Activated CD8-positive, alpha-beta memory T cell treated with anti-CD3 and anti-CD28 coated beads, Interleukin-2, amount 50 U/mL, for 4 hours (primary cell): ENCODE results near the gene MAP2K2.
"Not testable (repeated sequence)": the region's sequence is repeated elsewhere in the genome, so short reads cannot be mapped to it uniquely, and the experiment has no call there.

Source experiments
- DNase-seq: peaks from one replicate; pipeline ENCODE4 v3.0.0-alpha.2; 2020

The MAP2K2 gene

DNA sequence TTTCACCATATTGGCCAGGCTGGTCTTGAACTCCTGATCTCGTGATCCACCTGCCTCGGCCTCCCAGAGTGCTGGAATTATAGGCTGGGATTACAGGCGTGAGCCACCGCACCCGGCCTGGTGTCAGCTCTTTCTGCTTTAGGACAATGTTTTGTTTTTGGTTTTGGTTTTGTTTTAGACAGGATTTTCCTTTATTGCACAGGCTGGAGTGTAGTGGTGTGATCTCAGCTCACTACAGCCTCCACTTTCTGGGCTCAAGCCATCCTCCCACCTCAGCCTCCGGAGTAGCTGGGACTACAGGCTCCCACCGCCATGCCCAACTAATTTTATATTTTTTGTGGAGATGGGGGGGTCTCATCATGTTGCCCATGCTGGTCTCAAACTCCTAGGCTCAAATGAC is 5.1 kb upstream of the MAP2K2 start:
- not testable (repeated sequence) for DNase-seq

DNA sequence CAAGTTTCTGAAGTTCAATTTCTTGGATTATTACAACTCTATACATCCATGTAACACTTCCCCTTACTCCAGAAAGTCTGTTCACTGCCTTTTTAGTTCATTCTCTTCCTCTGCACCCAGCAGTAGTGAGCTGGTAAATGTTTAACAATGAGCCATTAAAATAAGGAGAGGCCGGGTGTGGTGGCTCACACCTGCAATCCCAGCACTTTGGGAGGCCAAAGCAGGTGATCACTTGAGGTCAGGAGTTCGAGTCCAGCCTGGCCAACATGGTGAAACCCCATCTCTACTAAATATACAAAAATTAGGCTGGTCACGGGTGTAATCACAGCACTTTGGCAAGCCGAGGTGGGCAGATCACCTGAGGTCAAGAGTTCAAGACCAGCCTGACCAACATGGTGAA is 3.4 kb upstream of the MAP2K2 start:
- not testable (repeated sequence) for DNase-seq

DNA sequence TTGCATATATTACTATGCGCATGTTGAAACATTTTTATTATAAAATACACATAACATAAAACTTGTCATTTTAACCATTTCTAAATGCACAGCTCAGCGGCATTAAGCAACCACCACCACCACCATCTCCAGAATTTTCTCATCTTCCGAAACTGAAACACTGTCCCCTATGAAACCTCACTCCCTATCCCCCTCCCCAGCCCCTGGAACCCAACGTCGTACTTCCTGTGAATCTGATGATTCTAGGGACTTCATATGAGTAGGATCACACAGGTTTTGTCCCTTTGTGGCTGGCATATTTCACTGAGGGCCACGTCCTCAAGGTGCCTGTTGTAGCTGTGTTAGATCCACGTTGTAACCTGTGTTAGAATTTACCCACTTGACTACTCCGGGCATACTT is 716 bp upstream of the MAP2K2 start:
- DNase-seq = no peak

DNA sequence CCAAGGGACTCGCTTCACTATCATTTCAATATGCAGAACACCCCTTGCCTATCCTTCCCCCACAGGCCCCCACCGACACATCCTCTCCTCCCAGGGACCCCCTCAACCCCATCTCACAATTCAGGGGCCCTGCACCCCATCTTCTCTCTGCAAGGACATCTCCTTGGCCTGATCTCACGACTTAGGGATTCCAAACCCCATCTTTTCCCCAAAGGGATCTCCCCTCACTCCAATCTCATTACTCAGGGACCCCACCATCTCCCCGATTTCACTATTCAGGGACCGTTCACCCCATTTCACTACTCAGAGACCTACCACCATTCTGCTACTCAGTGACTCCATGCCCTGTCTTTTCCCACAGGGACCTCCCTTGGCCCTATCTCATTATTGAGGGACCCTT is 1.4 kb downstream of the MAP2K2 start:
- DNase-seq = no peak

DNA sequence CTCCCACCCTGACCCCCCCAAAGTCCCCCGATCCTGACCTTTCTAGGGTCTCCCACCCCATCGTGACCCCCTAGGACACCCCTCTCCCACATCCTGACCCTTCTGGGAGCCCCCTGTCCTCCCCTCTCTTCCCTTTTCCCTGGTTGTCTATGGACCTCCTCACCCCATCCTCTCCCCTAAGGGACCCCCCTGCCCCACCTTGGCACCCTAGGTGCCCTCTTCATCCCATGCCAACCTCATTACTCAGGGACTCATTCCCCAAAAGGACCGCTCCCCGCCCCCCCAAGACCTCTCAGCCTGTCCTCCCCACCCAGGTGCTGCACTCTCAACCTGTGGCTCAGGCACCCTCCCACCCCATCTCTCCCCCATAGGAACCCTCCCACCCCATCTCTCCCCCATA is 2.1 kb downstream of the MAP2K2 start:
- DNase-seq = no peak

DNA sequence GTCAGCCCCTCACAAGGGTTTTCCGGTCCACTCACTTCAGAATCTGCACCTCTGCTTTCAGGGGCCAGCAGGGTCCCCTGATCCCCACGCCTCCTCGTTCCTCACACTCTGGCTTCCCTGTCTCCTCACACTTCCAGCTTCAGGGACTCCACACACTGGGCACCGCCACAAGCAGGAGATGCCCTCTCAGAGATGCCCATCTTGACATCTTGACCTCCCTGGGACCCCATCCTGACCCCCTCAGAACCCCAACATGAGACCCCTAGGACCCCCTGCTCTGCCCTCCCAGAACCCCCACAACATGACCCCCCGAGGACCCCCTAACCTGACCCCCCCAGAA is 2.7 kb downstream of the MAP2K2 start:
- no peak for DNase-seq

DNA sequence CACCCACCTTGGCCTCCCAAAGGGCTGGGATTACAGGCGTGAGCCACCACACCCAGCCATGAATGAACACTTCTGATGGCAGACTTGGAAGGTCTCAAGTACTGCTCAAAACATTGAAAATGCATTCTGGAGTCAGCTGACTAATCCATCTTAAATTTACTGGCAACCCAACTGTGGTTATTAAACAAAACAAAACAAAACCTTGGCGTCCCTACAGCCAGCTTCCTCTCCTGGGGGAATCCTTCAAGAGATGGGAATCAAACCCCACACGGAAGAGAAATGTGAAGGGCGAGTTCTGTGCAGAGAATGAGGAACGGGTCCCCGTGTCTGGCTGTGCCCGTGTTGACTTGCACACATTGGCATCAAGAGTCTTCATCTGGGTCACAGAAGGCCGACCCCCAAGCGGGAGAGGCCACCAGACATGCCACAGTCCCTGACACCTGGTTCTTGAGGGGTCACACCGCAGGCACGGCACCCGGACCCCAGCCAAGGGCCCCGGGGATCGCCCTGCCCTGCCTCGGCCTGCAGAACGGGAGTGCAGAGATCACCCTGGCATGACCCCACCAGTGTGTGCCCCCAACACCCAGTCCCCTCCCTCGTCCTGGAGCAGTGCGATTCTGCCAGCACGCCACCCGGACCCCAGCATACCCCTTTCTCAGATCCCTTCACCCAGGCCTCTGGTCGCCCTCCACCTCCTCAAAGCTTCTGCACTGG is 3.2 kb downstream of the MAP2K2 start:
- DNase-seq = no peak

DNA sequence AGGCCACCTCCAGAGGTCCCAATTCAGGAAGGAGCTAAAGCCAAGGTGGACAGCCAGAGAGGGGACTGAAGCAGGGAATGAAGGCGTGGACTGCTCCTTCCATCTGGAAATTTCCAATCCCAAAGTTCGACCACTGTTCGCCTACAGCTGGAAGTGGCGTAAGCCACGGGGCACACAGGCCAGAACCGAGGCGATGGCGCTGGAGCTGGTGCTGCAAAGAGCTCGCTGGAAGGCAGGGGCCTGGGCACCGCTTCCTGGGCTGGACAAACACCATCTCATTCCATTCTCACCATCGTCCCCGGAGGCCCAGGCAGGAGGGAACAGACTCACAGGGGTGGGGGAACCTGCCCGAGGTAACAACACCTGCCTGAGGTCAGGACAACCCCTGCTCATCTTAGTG is 4.2 kb downstream of the MAP2K2 start:
- no peak for DNase-seq

DNA sequence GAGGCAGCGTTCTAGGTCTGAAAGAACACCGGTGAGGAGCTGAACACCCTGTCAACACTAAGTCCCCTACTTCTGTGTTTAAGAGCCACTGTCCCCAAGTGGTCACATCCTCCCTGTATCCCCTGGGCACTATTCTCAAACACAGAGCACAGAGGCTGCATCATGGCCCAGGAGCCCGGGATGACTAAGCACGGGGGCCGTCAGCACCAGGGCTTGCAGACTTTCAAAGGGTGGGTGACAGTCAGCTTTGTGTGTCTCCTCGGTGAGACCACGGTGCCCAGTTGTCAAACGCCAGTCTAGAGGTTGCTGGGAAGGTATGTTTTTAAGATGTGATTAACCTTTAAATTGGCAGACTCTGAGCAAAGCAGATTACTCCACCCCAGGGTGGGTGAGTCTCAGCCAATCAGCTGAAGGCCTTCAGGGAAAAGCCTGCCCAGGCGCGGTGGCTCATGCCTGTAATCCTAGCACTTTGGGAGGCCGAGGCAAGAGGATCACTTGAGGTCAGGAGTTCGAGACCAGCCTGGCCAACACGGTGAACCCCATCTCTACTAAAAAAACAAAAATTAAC is 8.0 kb downstream of the MAP2K2 start:
- no peak for DNase-seq

DNA sequence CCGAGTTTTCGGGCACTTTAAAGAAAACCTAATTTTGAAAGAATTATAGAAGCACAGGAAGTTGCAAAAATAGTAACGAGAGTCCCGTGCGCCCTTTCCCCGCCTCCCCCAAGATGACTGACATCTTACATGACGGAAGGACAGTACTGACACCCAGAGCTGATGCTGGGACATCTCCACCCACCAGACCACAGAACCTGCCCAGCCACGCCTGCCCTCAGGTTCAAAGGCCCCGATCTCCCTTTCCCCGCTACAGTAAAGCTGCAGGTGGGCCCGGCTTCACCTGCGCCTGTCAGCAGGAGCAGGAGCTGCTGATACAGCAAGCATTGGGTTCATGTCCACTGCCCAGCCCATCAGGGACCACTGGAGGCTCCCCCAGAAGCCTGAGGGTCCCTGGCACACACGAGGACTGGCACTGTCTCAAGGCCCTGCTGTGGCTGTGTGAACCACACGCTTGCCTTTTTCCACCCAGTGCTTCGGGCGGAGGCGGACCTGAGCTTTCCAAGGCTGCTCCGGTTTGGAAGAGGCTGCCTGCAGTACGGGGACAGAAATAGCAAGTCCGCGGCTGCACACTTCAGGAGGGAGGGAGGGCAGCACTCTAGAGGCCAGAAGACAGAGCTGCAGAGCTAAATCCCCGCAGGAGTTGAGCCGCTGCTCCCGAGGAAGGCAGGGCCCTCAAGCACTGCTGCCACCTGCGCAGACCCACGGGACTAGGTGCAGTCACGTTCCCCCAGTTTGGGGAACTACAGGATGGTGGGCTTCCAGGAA is 8.7 kb downstream of the MAP2K2 start:
- DNase-seq = peak; percentile 51

DNA sequence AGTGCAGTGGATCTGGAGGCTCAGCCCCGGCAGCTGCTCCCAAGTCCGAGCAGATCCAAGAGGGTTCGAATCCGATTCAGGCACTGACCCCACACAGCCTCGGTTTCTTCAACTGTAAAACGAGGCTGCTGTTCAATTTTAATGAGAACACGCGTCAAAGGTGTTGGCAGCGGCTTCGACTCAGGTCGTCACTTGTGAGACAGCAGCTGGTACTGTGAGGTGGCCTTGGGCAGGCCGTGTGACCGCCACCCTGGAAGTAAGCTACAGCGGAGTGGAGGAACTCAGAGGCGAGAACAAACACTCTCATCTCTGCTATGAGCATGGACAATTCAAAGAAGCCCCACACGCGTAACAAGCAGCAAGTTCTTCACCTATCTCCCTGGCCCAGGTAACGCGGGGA is 9.7 kb downstream of the MAP2K2 start:
- no peak for DNase-seq

DNA sequence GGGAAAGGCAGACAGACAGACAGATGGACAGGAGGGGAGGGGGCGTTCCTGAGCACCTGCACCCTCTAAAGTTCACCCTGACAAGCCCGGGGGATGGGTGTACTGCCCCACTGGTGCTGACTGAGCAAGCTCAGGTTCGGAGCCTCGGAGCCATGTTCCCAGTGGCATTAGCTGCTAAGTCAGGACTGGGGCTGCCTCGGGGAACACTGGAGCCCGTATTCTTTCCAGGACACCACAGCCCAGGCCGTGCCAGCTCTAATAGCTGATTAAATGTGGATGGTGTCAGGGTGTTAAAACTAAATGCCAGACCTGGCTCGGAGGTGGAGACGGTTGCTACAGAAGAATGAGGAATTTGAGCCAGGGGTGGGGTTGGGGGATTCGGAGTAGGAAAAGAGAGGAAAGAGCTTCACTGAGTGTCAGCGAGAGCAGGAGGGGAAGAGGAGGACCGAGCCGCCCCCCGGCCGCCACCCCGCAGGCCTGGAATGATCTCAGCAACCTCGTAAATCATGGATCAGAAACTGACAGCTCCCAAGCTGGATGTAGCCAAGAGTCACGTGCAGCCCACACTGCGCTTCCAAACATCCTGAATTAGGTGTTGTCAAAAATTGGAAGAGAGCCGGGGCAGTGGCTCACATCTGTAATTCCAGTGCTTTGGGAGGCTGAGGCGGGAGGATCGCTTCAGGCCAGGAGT is 10.4 kb downstream of the MAP2K2 start:
- DNase-seq = no peak

DNA sequence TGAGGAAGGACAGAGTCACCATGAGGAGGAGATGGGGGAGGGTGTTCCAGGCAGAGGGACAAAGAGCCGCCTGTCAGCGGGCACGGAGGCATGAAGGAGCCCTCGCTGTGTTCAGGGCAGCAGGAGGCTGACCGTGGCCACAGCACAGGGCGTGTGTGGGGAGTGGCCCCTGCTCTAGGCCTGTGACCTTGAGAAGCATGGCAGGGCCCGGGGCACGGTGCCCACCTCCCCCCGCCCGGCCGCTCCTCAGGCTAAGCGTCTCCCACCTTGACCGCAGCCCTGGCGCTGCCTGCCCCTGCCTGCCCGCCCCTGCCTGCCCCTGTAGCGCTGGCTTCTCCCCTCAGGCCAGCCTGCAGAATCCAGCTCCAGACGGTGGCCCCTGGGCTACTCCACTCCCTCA is 11.6 kb downstream of the MAP2K2 start:
- DNase-seq = no peak

DNA sequence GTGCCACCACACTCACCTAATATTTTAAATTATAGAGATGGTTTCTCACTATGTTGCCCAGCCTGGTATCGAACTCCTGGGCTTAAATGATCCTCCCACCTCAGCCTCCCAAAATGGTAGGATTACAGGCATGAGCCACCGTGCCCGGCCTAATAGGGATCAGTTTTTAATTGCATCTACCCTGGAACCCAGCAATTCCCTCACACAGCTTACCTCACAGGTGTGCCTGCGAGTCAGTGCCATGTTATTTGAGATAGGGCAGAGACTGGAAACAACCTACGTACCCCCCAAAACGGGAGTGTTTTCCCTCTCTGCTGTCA is 14.3 kb downstream of the MAP2K2 start:
- no peak for DNase-seq

DNA sequence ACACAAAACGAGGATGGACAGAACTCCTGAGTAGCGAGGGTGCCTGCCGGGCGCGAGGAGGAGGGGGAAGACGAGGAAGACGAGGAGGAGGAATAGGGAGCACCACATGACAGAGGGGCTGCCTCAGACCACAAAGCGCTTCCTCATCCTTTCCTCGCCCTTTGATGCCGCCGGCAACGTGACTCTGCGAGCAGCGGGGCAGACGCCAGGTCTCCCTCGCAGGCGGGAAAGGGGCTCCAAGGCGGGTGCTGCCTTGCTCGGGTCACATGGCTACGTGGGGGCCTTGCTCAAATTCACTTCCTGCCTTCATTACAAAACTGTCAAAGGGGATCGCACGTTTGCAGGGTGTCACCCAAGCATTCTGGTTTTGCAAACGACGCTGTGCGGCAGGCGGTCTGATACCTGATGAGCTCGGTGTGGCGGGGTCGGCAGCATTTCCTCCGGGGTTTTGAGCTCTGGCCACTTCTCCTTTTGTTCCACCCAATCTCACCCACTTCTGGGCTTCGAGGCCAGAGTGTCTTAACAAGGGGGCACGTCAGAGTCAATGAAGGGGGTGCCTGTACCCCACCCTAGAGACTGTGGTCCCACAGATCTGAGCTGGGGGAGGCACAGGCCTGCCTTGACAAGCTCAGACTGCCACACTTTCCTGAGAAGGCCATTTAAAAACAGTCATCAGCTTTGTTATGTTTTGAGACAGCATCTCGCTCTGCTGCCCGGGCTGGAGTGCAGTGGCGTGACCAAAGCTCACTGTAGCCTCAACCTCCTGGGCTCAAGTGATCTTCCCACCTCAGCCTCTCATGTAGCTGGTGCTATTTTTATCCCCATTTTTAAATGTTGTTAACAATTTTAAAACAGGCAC is 14.9 kb downstream of the MAP2K2 start:
- peak; percentile 77 for DNase-seq

DNA sequence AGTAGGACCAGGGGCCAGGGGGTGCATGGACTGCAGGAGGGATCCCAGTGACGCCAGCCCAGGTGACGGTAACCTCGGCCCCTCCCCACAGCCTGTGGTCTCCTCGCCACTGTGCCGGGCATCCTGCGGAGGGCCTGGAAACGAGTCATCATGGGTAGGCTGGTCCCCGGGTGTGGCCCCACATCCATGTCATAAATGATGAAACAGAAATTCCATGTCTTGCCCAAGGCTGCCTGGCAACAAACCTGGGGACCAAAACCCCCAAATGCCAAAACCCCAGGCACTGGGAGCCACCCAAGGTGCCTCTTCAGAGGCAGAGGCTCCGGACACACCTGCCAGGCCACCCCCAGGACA is 20.9 kb downstream of the MAP2K2 start:
- DNase-seq = no peak

DNA sequence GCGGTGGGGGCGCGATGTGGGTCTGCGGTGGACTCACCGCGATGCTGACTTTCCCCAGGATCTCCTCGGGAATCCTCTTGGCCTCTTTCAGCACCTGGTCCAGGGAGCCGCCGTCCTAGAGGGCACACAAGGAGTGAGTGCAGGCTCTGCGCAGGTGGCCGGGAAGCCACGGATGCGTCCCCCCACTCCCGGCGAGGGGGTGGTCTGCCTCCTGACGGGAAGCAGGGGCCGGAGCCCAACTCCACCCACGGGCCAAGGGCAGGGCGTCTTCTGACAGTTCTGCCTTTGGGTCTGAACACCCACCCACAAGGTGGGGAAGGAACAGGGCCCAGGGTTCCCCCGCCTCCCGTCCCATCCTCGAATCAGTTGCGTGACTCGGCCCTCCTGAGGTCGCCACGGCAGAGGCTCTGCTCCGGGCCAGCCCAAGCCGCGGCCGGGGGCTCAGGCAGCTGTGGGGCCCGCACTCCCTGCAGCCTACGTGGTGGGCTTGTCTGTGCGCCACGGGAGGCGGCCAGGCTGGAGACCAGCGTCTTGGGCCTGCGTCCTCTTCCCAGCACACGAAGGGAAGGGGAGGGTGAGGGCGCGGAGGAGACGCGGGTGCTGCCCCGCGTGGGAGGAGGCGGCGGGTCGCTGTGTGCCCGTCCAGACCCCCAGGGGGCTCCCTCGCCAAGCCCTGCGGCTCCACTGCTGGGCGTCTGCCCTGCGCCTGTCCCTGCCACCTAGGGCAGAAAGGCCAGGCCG is 21.4 kb downstream of the MAP2K2 start:
- no peak for DNase-seq

DNA sequence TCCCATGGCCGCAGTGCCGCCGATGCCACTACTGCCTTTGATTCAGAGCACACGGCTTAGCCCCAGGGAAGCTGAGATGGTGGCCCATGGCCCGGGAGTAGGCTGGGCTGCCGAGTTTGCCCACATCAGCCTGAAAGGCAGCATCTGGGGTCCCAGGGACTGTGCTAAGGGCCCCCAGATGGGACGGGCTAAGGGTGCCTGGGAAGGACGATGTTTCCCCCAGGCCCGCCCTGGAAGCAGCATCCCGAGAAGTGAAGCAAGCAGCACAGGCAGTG is 22.5 kb downstream of the MAP2K2 start:
- DNase-seq = no peak

DNA sequence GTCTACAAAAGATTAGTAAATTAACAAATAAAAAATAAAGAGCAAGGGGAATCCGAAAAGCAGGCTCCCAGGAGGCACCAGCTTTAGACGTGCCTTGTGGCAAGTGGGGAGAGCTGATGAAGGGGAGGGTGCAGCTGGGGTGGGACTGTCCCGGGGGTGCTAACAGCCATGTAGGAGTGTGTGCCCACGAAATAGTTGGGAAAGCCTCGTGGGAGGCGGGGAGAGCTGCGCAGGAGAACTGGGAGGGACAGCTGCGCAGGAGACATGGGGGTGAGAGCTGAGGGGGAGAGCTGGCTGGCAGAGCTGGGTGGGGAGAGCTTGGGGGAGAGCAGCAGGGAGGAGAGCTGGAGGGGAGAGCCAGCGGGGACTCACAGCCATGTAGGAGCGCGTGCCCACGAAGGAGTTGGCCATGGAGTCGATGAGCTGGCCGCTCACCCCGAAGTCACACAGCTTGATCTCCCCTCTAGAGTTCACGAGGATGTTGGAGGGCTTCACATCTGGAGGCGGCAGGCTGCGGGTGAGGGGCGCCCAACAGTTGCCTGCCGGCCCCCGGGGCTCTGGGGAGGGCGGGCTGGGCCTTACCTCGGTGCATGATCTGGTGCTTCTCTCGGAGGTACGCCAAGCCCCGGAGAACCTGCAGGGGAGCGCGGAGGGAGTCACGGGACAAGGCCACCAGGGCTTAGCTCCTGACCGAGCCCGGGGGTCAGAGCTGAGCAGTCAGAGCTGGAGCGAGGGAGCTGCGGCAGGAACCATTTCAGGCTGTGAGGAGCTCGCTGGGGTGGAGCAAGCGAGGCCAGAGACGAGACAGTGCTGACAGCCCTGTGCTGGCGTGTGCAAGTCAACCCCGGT is 23.1 kb downstream of the MAP2K2 start:
- DNase-seq = no peak

DNA sequence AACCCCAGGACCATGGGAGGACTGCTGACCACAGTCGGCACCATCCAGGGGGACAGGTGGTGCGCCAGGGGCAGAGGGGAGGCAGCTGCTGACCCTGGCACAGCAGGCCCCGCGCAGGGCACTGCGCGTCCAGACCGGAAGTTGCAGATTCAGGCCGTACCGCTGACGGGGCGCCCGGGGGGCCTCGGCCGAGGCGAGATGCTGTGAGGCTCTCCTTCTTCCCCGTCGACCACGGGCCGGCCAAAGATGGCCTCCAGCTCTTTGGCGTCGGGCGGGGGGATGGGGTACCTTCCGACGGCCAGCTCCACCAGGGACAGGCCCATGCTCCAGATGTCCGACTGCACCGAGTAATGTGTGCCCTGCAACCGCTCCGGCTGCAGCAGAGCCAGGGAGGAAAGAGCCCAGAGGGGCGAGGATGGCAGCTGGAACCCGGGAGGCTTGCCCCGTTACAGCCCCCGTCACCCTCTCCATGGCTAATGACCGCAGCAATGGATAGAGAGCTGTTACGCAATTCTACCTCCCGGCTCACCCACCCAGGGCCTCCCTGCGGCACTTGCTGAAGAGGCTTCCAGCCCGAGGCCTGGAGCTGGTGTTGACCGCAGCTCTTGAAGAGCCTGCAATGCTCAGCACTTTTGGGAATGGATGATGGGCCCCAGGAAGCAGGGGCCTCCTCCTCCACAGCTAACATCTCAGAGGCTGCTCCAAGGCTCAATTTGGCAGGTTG is 24.7 kb downstream of the MAP2K2 start:
- DNase-seq = no peak

DNA sequence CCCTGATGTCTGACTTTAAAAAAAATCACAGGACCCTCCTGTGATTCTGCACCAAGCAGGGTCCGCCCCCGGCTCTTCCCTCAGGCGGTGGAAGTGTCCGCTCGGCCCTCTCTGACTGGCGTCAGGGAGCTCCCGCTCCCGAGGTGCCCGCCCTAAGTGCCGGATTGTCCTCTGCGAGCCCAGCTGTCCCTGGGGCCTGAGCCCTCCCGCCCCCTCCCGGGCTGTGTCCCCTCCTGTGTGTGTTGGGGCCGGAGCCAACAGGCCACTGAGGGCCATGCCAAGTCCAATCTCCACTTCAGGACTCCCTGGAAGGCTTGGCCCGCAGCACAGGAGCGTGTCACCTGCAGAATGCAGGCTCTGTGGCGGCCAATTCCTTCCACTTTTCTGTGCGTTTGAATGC is 25.4 kb downstream of the MAP2K2 start:
- no peak for DNase-seq
